IMR-90 (cell line): ENCODE data around the gene ATXN7L2. TPM values are rescaled to one million over a fixed set of nuclear protein-coding genes. Genes with fewer than 3 reads are reported as not detected.
A peak's percentile ranks its signal among the peaks of the same experiment; 100 is the strongest.

Experiments used
- ATAC-seq: fragments of 200-7000 bp; cut with Tn5 transposase; 2 replicates; pipeline ENCODE4 v1.9.1; 2020; ENCODE audit warnings: low read depth, mild to moderate bottlenecking, moderate library complexity
- BruUV-seq: library from RNA; stranded (reverse); fragments of 400-500 nt; replicated peaks from 2 replicates; lab custom pipeline; 2021; lab: Mats Ljungman, UMichigan
- CTCF ChIA-PET: fragments of 300-600 bp; formaldehyde crosslinking; extraction: SDS; loops from one replicate; lab custom pipeline; 2021; ENCODE audit warnings: antibody characterized with exemption; lab: Yijun Ruan, JAX
- POLR2A ChIA-PET: fragments of 300-600 bp; sonication (Branson Sonifier 250); formaldehyde crosslinking; loops from one replicate; lab custom pipeline; 2022; ENCODE audit warnings: antibody characterized with exemption; ENCODE audit not compliant: unreplicated experiment; lab: Charles Lee
- DNase-seq: peaks from one replicate; pipeline ENCODE4 v3.0.0; 2013
- H2AFZ ChIP-seq: replicated peaks from 2 replicates; pipeline ENCODE3; 2013; ENCODE audit warnings: low read length, mild to moderate bottlenecking; ENCODE audit not compliant: poor library complexity
- H2AK5ac ChIP-seq: 2 replicates; pipeline ENCODE4 v1.6.1; 2013; ENCODE audit warnings: low read depth, low read length, inconsistent platforms
- H2AK9ac ChIP-seq: replicated peaks from 2 replicates; pipeline ENCODE3; 2013; ENCODE audit warnings: mild to moderate bottlenecking, low read depth, low read length, moderate library complexity; ENCODE audit not compliant: poor library complexity
- H2BK120ac ChIP-seq: 2 replicates; pipeline ENCODE4 v1.6.1; 2013; ENCODE audit warnings: low read depth, low read length, inconsistent platforms
- H2BK15ac ChIP-seq: 3 replicates; pipeline ENCODE4 v1.6.1; 2013; ENCODE audit warnings: low read depth, low read length, inconsistent platforms
- H2BK20ac ChIP-seq: 2 replicates; pipeline ENCODE4 v1.6.1; 2013; ENCODE audit warnings: low read depth, mild to moderate bottlenecking, inconsistent platforms, low read length, moderate library complexity
- H2BK5ac ChIP-seq: 2 replicates; pipeline ENCODE4 v1.6.1; 2013; ENCODE audit warnings: mild to moderate bottlenecking, low read depth, low read length, inconsistent platforms; ENCODE audit not compliant: poor library complexity, severe bottlenecking
- H3K14ac ChIP-seq: replicated peaks from 2 replicates; pipeline ENCODE4 v1.6.1; 2013; ENCODE audit warnings: low read depth, low read length, inconsistent platforms
- H3K18ac ChIP-seq: 2 replicates; pipeline ENCODE4 v1.6.1; 2013; ENCODE audit warnings: low read depth, low read length, control low read depth
- H3K23ac ChIP-seq: 2 replicates; pipeline ENCODE4 v1.6.1; 2013; ENCODE audit warnings: low read depth, low read length, inconsistent platforms
- H3K27ac ChIP-seq: 2 replicates; pipeline ENCODE4 v1.5.1; 2013; ENCODE audit warnings: mild to moderate bottlenecking, control low read depth, low read length; ENCODE audit not compliant: insufficient read depth
- H3K27me3 ChIP-seq: 2 replicates; pipeline ENCODE4 v1.6.1; 2013; ENCODE audit warnings: low read length; ENCODE audit not compliant: control insufficient read depth, insufficient read depth
- H3K36me3 ChIP-seq: 2 replicates; pipeline ENCODE4 v1.6.1; 2013; ENCODE audit warnings: low read length, mixed read lengths; ENCODE audit not compliant: control insufficient read depth, insufficient read depth
- H3K4ac ChIP-seq: 2 replicates; pipeline ENCODE4 v1.6.1; 2013; ENCODE audit warnings: low read depth, low read length, inconsistent platforms
- H3K4me1 ChIP-seq: 2 replicates; pipeline ENCODE4 v1.6.1; 2013; ENCODE audit warnings: low read length, mixed read lengths; ENCODE audit not compliant: control insufficient read depth, insufficient read depth
- H3K4me2 ChIP-seq: 2 replicates; pipeline ENCODE4 v1.6.1; 2013; ENCODE audit warnings: low read depth, mild to moderate bottlenecking, control low read depth, low read length, moderate library complexity
- H3K4me3 ChIP-seq: 2 replicates; pipeline ENCODE4 v1.5.1; 2013; ENCODE audit warnings: low read depth, mild to moderate bottlenecking, control low read depth, low read length, moderate library complexity; ENCODE audit not compliant: insufficient read depth
- H3K56ac ChIP-seq: 2 replicates; pipeline ENCODE4 v1.6.1; 2013; ENCODE audit warnings: low read length, inconsistent platforms; ENCODE audit not compliant: insufficient read depth; ENCODE audit errors: extremely low read depth
- H3K79me1 ChIP-seq, 2 experiments: 2 replicates each; pipeline ENCODE4 v1.6.1; 2013; ENCODE audit warnings: low read length in 2 of 2, inconsistent platforms in 1 of 2, low read depth in 1 of 2
- H3K9ac ChIP-seq: 2 replicates; pipeline ENCODE4 v1.6.1; 2013; ENCODE audit warnings: low read depth, low read length, control low read depth
- H3K9me1 ChIP-seq: 2 replicates; pipeline ENCODE4 v1.6.1; 2013; ENCODE audit warnings: low read length, inconsistent platforms; ENCODE audit not compliant: insufficient read depth
- H3K9me3 ChIP-seq: 2 replicates; pipeline ENCODE4 v1.6.1; 2013; ENCODE audit warnings: low read length; ENCODE audit not compliant: control insufficient read depth, insufficient read depth
- H4K20me1 ChIP-seq: 2 replicates; pipeline ENCODE4 v1.6.1; 2013; ENCODE audit warnings: low read length, inconsistent platforms; ENCODE audit not compliant: insufficient read depth
- H4K5ac ChIP-seq: 2 replicates; pipeline ENCODE4 v1.6.1; 2013; ENCODE audit warnings: mild to moderate bottlenecking, low read depth, low read length, control low read depth
- H4K8ac ChIP-seq, 2 experiments: 2 replicates each; pipeline ENCODE4 v1.6.1; 2013; ENCODE audit warnings: low read depth in 2 of 2, low read length in 2 of 2, control low read depth in 1 of 2, inconsistent platforms in 1 of 2
- H4K91ac ChIP-seq: 2 replicates; pipeline ENCODE4 v1.6.1; 2013; ENCODE audit warnings: low read depth, low read length, inconsistent platforms; ENCODE audit not compliant: insufficient read depth
- BHLHE40 ChIP-seq: fragments of 150-350 bp; IDR thresholded peaks from 2 replicates; pipeline ENCODE4 v1.6.1; 2016; ENCODE audit warnings: mild to moderate bottlenecking, low read depth, low read length
- CEBPB ChIP-seq: IDR thresholded peaks from 2 replicates; pipeline ENCODE4 v1.6.1; 2012; ENCODE audit warnings: low read depth, low read length, improper control_type of control experiment
- CHD1 ChIP-seq: IDR thresholded peaks from 2 replicates; pipeline ENCODE4 v1.6.1; 2012; ENCODE audit warnings: low read depth, low read length, improper control_type of control experiment
- CTCF ChIP-seq: conservative IDR thresholded peaks from 2 replicates; pipeline ENCODE4 v1.5.1; 2012; ENCODE audit warnings: mild to moderate bottlenecking, low read depth, low read length, improper control_type of control experiment
- ELK1 ChIP-seq: fragments of 150-350 bp; IDR thresholded peaks from 2 replicates; pipeline ENCODE4 v1.6.1; 2016; ENCODE audit warnings: low read depth, mild to moderate bottlenecking, low read length, moderate library complexity, borderline replicate concordance
- FOS ChIP-seq: fragments of 150-350 bp; IDR thresholded peaks from 2 replicates; pipeline ENCODE4 v1.6.1; 2016; ENCODE audit warnings: low read depth, low read length
- MAFK ChIP-seq: IDR thresholded peaks from 2 replicates; pipeline ENCODE4 v1.6.1; 2012; ENCODE audit warnings: low read depth, low read length, improper control_type of control experiment
- MAZ ChIP-seq: IDR thresholded peaks from 2 replicates; pipeline ENCODE4 v1.6.1; 2012; ENCODE audit warnings: low read depth, mild to moderate bottlenecking, low read length, improper control_type of control experiment, moderate library complexity, borderline replicate concordance
- MXI1 ChIP-seq: IDR thresholded peaks from 2 replicates; pipeline ENCODE4 v1.6.1; 2012; ENCODE audit warnings: low read depth, mild to moderate bottlenecking, low read length, moderate library complexity, borderline replicate concordance
- NFE2L2 ChIP-seq: fragments of 150-350 bp; IDR thresholded peaks from 2 replicates; pipeline ENCODE4 v1.6.1; 2016; ENCODE audit warnings: low read depth, mild to moderate bottlenecking, low read length
- POLR2A ChIP-seq: IDR thresholded peaks from 2 replicates; pipeline ENCODE4 v1.6.1; 2012; ENCODE audit warnings: mild to moderate bottlenecking, low read depth, low read length
- RAD21 ChIP-seq: IDR thresholded peaks from 2 replicates; pipeline ENCODE4 v1.6.1; 2012; ENCODE audit warnings: low read length, improper control_type of control experiment
- RFX5 ChIP-seq: IDR thresholded peaks from 2 replicates; pipeline ENCODE4 v1.8.0; 2012; ENCODE audit warnings: low read depth, mild to moderate bottlenecking, low read length, moderate library complexity
- SMC3 ChIP-seq: fragments of 150-350 bp; IDR thresholded peaks from 2 replicates; pipeline ENCODE4 v1.6.1; 2016; ENCODE audit warnings: low read depth, mild to moderate bottlenecking, antibody characterized with exemption, low read length, moderate library complexity
- USF2 ChIP-seq: fragments of 150-350 bp; IDR thresholded peaks from 2 replicates; pipeline ENCODE4 v1.6.1; 2017; ENCODE audit warnings: mild to moderate bottlenecking, antibody characterized with exemption, low read length, low read depth
- WGBS, 2 experiments: methylation state at CpG; one replicate each; pipeline versions ENCODE4 v1.1.5 to v1.1.7; 2013; ENCODE audit warnings: missing lambda C conversion rate in 2 of 2; ENCODE audit not compliant: insufficient read length in 1 of 2; ENCODE audit errors: extremely low coverage in 2 of 2; 5-methylcytosine and 5-hydroxymethylcytosine counted together
- dilution Hi-C: fragments of 300-500 bp; cut with HindIII; formaldehyde crosslinking; loops from one replicate; pipeline ENCODE4 v1.14.3; 2018; ENCODE audit warnings: low sequenced_read_pairs; ENCODE audit not compliant: unreplicated experiment
- in situ Hi-C: fragments of 300-500 bp; cut with MboI; formaldehyde crosslinking; loops from 3 replicates; pipeline ENCODE4 v1.14.3; 2019; ENCODE audit warnings: low sequenced_read_pairs, inconsistent platforms, mixed read lengths
- intact Hi-C: fragments of 100-400 bp; cut with micrococcal nuclease; formaldehyde crosslinking; loops from 2 replicates; pipeline ENCODE4 v1.10.0; 2022
- polyA plus RNA-seq, 3 experiments: library from polyadenylated mRNA; depleted of rRNA; stranded (reverse); fragments of >200 nt; gene quantifications; 2 replicates each; pipeline ENCODE4 v1.2.3, GENCODE V29; 2012; ENCODE audit warnings: low replicate concordance in 1 of 3
- total RNA-seq: library from RNA; depleted of rRNA; stranded (reverse); fragments of >200 nt; gene quantifications from 2 replicates; pipeline ENCODE4 v1.2.3, GENCODE V29; 2012

ATXN7L2 gene
- total and polyA plus RNA-seq, 2 of the 4 experiments (the other 2 are of a cell fraction), result 1.3 to 4.8 TPM

GRCh38 chr1:109438798-109439297 is 44.9 kb upstream of the ATXN7L2 start:
- peak overlapping the region; percentile 58; the same call in 1 of the 2 replicates for H3K27ac ChIP-seq
- peak overlapping the region; percentile 13; the same call in 1 of the 2 replicates for H3K56ac ChIP-seq
- H2BK5ac ChIP-seq, result peak overlapping the region; percentile 91
- H2AK9ac ChIP-seq, result no peak overlapping the region
- BruUV-seq, result no TSS peak
- no peaks in the 10 kb centered on the region for H3K36me3 ChIP-seq
- H2AK5ac ChIP-seq, result peak overlapping the region; percentile 90
- peak overlapping the region; percentile 65 for H2AFZ ChIP-seq
- DNase-seq (peak; percentile 99), ATAC-seq (peak; percentile 99)
- no peak overlapping the region for H3K4me3 ChIP-seq
- peak overlapping the region; percentile 90 for H4K91ac ChIP-seq
- H2BK15ac ChIP-seq, result peak overlapping the region; percentile 97; the same call in 1 of the 3 replicates
- peaks cover 0 to 5% of the 10 kb centered on the region in 2 experiments; a peak in 2 of 4 replicates for H3K79me1 ChIP-seq
- peak overlapping the region; percentile 83; the same call in 1 of the 2 replicates for H3K23ac ChIP-seq
- H3K27me3 ChIP-seq, result no peaks in the 10 kb centered on the region
- no CpG with 5 or more reads among the region's 3 CpGs for WGBS, 2 experiments
- peak overlapping the region; percentile 94 for H2BK20ac ChIP-seq
- intact Hi-C loops, result no loop called here
- no peaks in the 10 kb centered on the region; the same call in 1 of the 2 replicates for H3K9me3 ChIP-seq
- H4K5ac ChIP-seq, result peak overlapping the region; percentile 87; the same call in 1 of the 2 replicates
- H4K20me1 ChIP-seq, result no peaks in the 10 kb centered on the region
- in situ Hi-C loops, result no loop called here
- peaks cover 6% of the 10 kb centered on the region for H3K9me1 ChIP-seq
- CTCF ChIA-PET, result no interaction called here
- dilution Hi-C loops, result no loop called here
- peaks cover 6% of the 10 kb centered on the region for H3K4me1 ChIP-seq
- H3K9ac ChIP-seq, result no peak overlapping the region
- H3K14ac ChIP-seq, result peak overlapping the region; percentile 98
- H3K4me2 ChIP-seq, result peak overlapping the region; percentile 50; the same call in 1 of the 2 replicates
- peak overlapping the region; percentile 43 to 96; a peak in 3 of 4 replicates for H4K8ac ChIP-seq
- H3K18ac ChIP-seq, result peak overlapping the region; percentile 87; the same call in 1 of the 2 replicates
- peak overlapping the region; percentile 92 for H3K4ac ChIP-seq
- POLR2A ChIA-PET, result no interaction called here
- H2BK120ac ChIP-seq, result peak overlapping the region; percentile 97
- peak; percentile 76; the same call in 1 of the 2 replicates for TF ChIP-seq FOS
- TF ChIP-seq POLR2A, result no peak
- no peak for TF ChIP-seq ELK1
- no peak for TF ChIP-seq SMC3
- TF ChIP-seq MAZ, result no peak; the same call in 1 of the 2 replicates
- TF ChIP-seq CTCF, result no peak
- TF ChIP-seq CHD1, result no peak
- TF ChIP-seq RAD21, result no peak
- TF ChIP-seq MXI1, result no peak
- TF ChIP-seq USF2, result no peak
- TF ChIP-seq RFX5, result no peak
- no peak for TF ChIP-seq MAFK
- TF ChIP-seq NFE2L2, result peak; percentile 37; the same call in 1 of the 2 replicates
- peak; percentile 29; the same call in 1 of the 2 replicates for TF ChIP-seq CEBPB
- TF ChIP-seq BHLHE40, result no peak
